ENCODE data around the gene FGF23. TPM values are rescaled to one million over a fixed set of nuclear protein-coding genes. Genes with fewer than 3 reads are reported as not detected.

The FGF23 gene
- total RNA-seq, 6 experiments from 2014 or later, result 0.33 to 41.0 (median 1.2) TPM; not detected in 1

GRCh38 chr12:4370265-4370664, 9.2 kb downstream of the FGF23 start:
- Histone ChIP-seq H3K9me3 (no peaks in the 10 kb centered on the region), H3K27ac (no peak overlapping the region), H3K27me3 (no peaks in the 10 kb centered on the region), H3K4me3 (no peak overlapping the region), H3K36me3 (no peaks in the 10 kb centered on the region), H3K4me1 (no peaks in the 10 kb centered on the region)
- DNase-seq, result peak in 1 of 3 donors; percentile 26
- intact Hi-C loops (cut with DNase I), result no loop called here
- 60% methylated on average over 2 of the region's 31 CpGs for WGBS (ENCODE audit: insufficient coverage, low coverage, low lambda C conversion rate, missing lambda C conversion rate)
- ATAC-seq, result peak in 1 of 4 donors; percentile 36
- TF ChIP-seq POLR2A (IDR thresholded peaks at IDR 0.05), result no peak
- no peak for TF ChIP-seq CTCF (IDR thresholded peaks at IDR 0.05)

- Histone ChIP-seq H3K36me3 (no peaks in the 10 kb centered on the region), H3K27me3 (peaks cover 0 to 3% of the 10 kb centered on the region in 2 donors), H3K9me3 (no peaks in the 10 kb centered on the region), H3K27ac (no peak overlapping the region), H3K4me1 (no peaks in the 10 kb centered on the region), H3K4me3 (no peak overlapping the region)
- ATAC-seq (no peak), DNase-seq (no peak)
- no peak for TF ChIP-seq CTCF (IDR thresholded peaks at IDR 0.05)
- no peak for TF ChIP-seq POLR2A (IDR thresholded peaks at IDR 0.05)
- intact Hi-C loops (cut with DNase I), result no loop called here
- WGBS (ENCODE audit: insufficient coverage, low coverage, low lambda C conversion rate, missing lambda C conversion rate), result 92% methylated on average over 3 of the region's 4 CpGs
Measured at GRCh38 chr12:4369548-4369947, 10.0 kb downstream of the FGF23 start.

- no peaks in the 10 kb centered on the region for H3K9me3 ChIP-seq
- no peaks in the 10 kb centered on the region for H3K36me3 ChIP-seq
- peaks cover 0 to 4% of the 10 kb centered on the region in 2 donors for H3K27me3 ChIP-seq
- no peak overlapping the region for H3K4me3 ChIP-seq
- no peak overlapping the region for H3K27ac ChIP-seq
- TF ChIP-seq CTCF (IDR thresholded peaks at IDR 0.05) (no peak), POLR2A (IDR thresholded peaks at IDR 0.05) (no peak)
- 67% methylated on average over 2 of the region's 2 CpGs for WGBS (ENCODE audit: insufficient coverage, low coverage, low lambda C conversion rate, missing lambda C conversion rate)
- no peak for DNase-seq
- H3K4me1 ChIP-seq, result no peaks in the 10 kb centered on the region
- no peak for ATAC-seq
- intact Hi-C loops (cut with DNase I), result no loop called here
Measured at GRCh38 chr12:4366090-4366489, 13.4 kb downstream of the FGF23 start.

- no peaks in the 10 kb centered on the region for H3K4me1 ChIP-seq
- H3K36me3 ChIP-seq, result peaks cover 0 to 8% (median 4%) of the 10 kb centered on the region in 4 donors
- intact Hi-C loops (cut with DNase I), result no loop called here
- peaks cover 0 to 4% (median 0%) of the 10 kb centered on the region in 4 donors for H3K9me3 ChIP-seq
- no peak overlapping the region for H3K4me3 ChIP-seq
- TF ChIP-seq POLR2A (IDR thresholded peaks at IDR 0.05), result no peak
- peak in 1 of 4 donors; percentile 27 for TF ChIP-seq CTCF (IDR thresholded peaks at IDR 0.05)
- no peak overlapping the region for H3K27ac ChIP-seq
- DNase-seq, result no peak
- H3K27me3 ChIP-seq, result no peaks in the 10 kb centered on the region
- no peak for ATAC-seq
Measured at GRCh38 chr12:4356041-4356327, 23.5 kb downstream of the FGF23 start.
